ENCODE data around the gene ZBTB43.

The ZBTB43 gene

GRCh38 chr9:126860077-126860756 lies 55.4 kb downstream of the ZBTB43 start, which contains the start of gene ZBTB34:
Gene ZBTB34, plus strand, starts transcription at chr9:126860639. Its CDS starts 18,761 bp downstream, at chr9:126879400.
- no peak for DNase-seq

- no peak for DNase-seq
These were observed 56.1 kb downstream of the ZBTB43 start for GRCh38 chr9:126860757-126861466.

- DNase-seq = peak; percentile 59
These were observed 56.9 kb downstream of the ZBTB43 start for GRCh38 chr9:126861707-126862103.

DNA sequence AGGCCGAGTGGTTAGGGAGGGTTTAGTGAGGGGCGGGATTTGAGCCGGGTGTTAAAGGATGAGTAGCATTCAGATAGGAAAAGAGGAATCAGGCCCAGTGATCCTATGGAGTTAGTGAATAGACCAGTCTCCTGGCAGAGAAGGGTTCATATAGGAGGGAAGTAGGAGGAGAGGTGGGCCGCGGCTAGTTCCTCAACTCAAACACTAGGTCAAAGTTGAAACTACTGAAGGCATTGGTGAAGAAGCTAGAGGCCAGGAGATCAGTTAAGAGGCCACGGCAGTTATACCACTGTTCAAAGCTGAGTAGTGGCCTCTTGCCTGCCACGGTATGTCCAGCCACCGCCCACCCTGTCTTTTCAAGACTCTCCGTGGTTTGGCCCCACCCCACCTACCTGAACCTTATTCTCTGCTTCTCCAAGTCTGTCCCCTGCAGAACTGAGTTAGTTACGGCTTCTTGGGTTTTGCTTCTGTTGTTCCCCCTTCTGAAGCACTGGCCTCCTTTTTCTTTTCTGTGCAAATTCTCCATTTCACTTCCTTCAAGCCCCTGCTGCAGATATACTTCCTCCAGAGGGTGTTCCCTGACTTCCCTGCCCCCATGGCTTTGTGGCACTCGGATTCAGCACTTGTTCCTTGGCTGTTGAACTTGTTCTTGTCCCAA lies 57.4 kb downstream of the ZBTB43 start:
- DNase-seq = peak; percentile 44

DNA sequence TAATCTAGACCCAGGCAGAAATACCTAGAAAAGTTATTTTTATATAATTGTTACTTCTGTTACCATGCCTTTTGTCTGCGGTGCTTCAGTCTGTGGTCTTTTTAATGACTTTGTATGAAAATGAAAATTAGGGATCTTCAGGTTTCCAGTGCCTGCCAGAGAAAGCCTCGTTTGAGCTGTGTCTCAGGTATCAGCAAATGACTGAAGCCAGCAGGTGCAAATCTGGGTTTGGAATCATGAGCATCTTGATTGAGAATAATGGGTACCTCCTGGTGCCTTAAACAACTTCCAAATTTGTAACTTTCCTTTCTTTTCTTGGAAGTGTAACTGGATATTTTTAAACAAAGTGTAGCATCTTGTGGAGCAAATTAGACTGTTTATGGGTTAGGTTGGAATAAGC lies 59.9 kb downstream of the ZBTB43 start:
- no peak for DNase-seq

- no peak for DNase-seq
These were observed 64.5 kb downstream of the ZBTB43 start for GRCh38 chr9:126869368-126869767.

DNA sequence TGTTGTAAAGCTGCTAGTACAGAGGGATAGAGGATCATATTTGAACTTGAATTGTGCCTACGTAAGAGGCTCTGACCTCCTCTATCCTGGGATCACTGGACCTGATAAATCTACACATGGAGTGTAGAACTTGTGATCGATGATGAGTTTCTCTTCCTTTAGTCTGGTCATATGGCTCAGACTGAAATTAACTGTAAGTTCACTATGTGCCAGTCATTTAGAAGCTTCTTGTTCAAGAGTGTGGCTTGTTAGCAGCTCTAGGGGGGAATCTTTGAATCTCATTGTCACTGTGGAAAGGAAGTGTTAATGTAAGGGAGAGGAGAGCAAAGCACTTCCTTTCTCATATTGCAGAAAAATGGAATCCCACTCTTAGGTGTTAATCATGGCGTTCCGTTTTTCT lies 67.7 kb downstream of the ZBTB43 start:
- DNase-seq = no peak

GRCh38 chr9:126874546-126875314 lies 69.9 kb downstream of the ZBTB43 start:
- DNase-seq = no peak

- no peak for DNase-seq
These were observed 71.1 kb downstream of the ZBTB43 start for GRCh38 chr9:126875756-126876510.

GRCh38 chr9:126876531-126876930 lies 71.7 kb downstream of the ZBTB43 start:
- DNase-seq = no peak

DNA sequence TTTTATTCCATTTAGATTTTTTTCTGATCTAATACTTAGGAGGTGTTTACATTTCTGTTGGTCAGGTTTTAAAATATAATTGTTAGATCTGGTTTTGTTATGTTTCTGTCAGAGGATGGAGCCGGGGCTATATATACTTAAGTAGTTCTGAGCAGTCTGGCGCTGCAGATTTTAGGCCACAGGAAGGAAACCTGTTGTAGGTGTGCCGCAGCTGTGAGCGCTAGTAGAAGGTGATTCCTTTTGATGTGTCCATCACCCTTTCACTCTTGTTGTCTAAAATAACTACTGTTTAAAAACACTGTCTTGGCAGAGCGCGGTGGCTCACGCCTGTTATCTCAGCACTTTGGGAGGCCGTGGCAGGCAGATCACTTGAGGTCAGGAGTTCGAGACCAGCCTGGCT lies 72.6 kb downstream of the ZBTB43 start:
- no peak for DNase-seq

GRCh38 chr9:126879288-126879687 lies 74.4 kb downstream of the ZBTB43 start:
- no peak for DNase-seq

DNA sequence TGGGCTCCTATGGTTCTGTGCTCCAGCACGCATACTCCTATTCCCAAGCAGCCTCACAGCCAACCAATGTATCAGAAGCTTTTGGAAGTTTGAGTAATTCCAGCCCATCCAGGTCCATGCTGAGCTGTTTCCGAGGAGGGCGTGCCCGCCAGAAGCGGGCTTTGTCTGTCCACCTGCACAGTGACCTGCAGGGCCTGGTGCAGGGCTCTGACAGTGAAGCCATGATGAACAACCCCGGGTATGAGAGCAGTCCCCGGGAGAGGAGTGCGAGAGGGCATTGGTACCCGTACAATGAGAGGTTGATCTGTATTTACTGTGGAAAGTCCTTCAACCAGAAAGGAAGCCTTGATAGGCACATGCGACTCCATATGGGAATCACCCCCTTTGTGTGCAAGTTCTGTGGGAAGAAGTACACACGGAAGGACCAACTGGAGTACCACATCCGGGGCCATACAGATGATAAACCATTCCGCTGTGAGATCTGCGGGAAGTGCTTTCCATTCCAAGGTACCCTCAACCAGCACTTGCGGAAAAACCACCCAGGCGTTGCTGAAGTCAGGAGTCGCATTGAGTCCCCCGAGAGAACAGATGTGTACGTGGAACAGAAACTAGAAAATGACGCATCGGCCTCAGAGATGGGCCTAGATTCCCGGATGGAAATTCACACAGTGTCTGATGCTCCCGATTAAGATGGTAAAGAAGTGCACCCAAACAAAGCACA lies 75.5 kb downstream of the ZBTB43 start:
- DNase-seq = no peak

GRCh38 chr9:126880947-126881332 lies 76.1 kb downstream of the ZBTB43 start:
- no peak for DNase-seq

GRCh38 chr9:126882746-126883145 lies 77.9 kb downstream of the ZBTB43 start:
- DNase-seq = no peak

GRCh38 chr9:126883636-126884035 lies 78.8 kb downstream of the ZBTB43 start:
- DNase-seq = no peak

- DNase-seq = peak; percentile 27
These were observed 80.3 kb downstream of the ZBTB43 start for GRCh38 chr9:126885131-126885641.

GRCh38 chr9:126886034-126886822 lies 81.4 kb downstream of the ZBTB43 start:
- no peak for DNase-seq

GRCh38 chr9:126886897-126887296 lies 82.1 kb downstream of the ZBTB43 start:
- no peak for DNase-seq
